Measurements from ENCODE around the gene SMC5.
A peak's percentile ranks its signal among the peaks of the same experiment; 100 is the strongest.
"Not testable (repeated sequence)": the region's sequence is repeated elsewhere in the genome, so short reads cannot be mapped to it uniquely, and the experiment has no call there.

The SMC5 gene

GRCh38 chr9:70258692-70259511 is at the start of gene SMC5:
SMC5 (plus strand) TSS chr9:70258978; CDS start chr9:70259079, 101 bp downstream.
- peak; percentile 92 for DNase-seq

- DNase-seq, result no peak
Measured at GRCh38 chr9:70217029-70217428, 41.7 kb upstream of the SMC5 start.

DNA sequence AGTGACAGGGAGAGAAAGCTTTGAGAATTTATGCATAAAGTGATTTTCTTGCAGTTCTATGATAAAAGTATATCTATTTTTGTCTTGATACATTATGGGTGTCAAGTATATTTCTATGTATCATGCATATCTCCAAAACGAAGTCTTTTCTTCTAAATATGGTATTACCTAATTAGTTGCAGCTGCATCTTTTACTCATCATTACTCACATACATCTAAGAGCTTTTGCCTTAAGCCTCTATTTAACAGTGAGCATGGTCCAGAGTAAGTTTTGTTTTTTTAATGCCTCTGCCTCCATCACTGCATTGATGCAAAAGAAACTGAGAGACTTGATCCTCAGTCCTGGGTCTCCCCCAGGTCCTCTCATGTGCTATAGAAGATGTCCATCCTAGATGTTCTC is 40.0 kb upstream of the SMC5 start:
- DNase-seq, result no peak

DNA sequence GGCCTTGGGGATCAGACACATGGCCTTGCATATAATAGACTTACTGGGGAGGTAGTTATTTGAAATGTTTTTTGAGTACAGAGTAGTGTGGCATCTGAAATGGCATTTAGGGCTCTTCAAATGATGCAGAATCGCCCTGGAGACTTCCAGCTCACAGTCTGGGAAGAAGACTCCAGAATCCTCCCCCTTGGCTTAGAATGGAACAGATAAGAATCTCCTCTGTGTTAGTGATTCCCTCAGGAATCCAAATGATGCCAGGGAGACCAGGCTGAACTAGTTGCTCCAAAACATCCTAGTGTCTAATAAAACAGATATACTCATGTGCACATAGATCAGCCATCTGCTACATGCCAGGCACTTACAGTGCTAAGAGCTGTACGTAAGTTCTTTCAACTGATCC is 38.6 kb upstream of the SMC5 start:
- no peak for DNase-seq

- no peak for DNase-seq
Measured at GRCh38 chr9:70222354-70222753, 36.4 kb upstream of the SMC5 start.

GRCh38 chr9:70228118-70228517 is 30.7 kb upstream of the SMC5 start:
- DNase-seq, result no peak

GRCh38 chr9:70228611-70229010 is 30.2 kb upstream of the SMC5 start:
- DNase-seq, result no peak

DNA sequence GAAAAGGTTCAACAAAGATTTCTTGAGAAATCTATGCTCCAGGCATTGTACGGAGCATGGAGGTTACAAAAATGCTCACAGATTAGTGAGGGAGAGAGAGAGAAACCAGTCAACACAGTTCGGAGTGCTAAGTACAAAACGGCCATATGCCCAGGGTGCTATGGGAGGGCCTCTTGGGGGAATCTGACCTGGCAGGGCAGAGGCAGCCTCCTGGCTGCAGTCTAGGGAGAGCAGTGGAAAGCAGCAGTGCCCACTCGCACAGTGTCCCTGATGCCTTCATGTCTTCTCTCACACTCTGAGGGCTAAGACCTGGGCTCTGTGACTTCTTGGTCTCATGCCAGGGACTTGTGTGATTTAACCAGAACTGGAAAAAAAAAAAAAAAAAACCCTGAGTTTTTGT is 29.8 kb upstream of the SMC5 start:
- DNase-seq, result no peak

DNA sequence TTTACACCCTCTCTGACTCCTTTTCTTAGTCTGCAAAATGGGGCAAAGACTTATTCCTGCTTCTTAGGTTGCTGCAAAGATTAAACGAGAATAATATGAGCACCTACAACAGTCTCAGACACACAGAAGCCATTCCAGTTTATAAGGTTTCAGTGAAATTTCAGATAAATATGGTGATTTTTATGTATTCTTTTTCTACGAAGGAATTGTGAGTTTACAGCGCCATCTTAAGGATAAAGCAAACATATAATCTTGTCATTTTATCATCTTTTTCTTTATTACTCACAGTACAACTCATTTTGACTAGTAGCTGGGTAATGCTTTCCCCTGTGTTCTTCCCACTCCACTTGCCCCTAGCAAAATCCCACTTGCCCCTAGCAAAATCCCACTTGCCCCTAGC is 29.2 kb upstream of the SMC5 start:
- DNase-seq, result no peak

- no peak for DNase-seq
Measured at GRCh38 chr9:70232476-70232875, 26.3 kb upstream of the SMC5 start.

GRCh38 chr9:70234208-70234607 is 24.6 kb upstream of the SMC5 start:
- not testable (repeated sequence) for DNase-seq

GRCh38 chr9:70245952-70246351 is 12.8 kb upstream of the SMC5 start:
- not testable (repeated sequence) for DNase-seq

GRCh38 chr9:70250221-70250620 is 8.6 kb upstream of the SMC5 start:
- no peak for DNase-seq

GRCh38 chr9:70255486-70255885 is 3.3 kb upstream of the SMC5 start:
- no peak for DNase-seq

DNA sequence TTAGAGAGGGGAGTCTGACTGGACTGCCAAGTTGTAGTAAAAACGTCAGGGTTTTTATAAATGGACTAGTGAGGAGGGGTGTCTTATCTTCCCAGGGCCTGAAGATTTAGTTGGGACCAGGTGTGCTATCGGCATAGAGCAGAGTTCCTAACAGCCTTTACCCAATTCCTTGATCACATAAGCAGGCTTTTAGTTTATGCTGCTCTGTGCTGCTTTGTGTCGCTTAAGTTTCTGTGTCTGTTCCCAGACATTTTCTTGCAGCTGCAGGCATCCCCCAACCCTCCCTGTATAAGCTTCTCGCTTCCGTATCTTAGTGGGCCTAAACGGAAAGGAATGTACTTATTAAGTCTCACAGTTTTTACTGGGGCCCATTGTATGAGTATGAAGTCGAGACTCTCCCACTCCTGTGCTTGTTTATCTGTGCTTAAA is 2.6 kb upstream of the SMC5 start:
- DNase-seq, result no peak

DNA sequence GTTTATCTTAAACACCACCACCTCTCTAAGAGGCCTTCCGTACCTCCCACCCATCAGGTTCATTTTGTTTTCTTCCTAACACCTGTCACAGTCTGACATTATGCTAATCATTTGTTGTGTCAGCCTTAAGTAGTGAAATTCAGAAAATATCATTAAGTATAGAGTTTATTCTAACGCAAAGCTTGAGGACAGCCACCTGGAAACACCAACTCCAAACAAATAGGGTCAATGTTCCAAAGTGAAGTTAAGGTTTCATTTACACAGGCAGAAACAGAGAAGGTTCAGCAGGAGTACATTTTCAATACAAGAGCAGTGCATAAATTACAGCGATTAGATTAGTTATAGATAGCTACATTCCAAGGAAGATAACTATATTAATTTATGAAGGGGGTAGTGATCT is 1.3 kb upstream of the SMC5 start:
- DNase-seq, result no peak

GRCh38 chr9:70257991-70258691 is 637 bp upstream of the SMC5 start:
- peak; percentile 58 for DNase-seq

GRCh38 chr9:70259512-70259802 is 679 bp downstream of the SMC5 start:
- DNase-seq, result no peak

- no peak for DNase-seq
Measured at GRCh38 chr9:70260007-70260443, 1.2 kb downstream of the SMC5 start.

DNA sequence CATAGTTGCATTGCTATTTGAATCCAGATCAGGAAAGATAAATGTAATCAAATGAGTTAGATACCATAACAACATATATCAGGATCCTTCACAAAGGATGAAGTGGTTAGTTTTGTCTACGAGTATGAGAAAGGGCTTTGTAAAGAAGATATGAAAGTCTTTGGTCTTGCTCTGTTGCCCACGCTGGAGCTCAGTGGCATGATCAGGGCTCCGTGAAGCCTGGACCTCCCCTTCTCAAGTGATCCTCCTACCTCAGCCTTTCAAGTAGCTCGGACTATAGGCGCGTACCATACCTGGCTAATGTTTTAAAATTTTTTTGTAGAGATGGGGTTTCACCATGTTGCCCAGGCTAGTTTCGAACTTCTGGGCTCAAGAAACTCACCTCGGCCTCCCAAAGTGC is 1.8 kb downstream of the SMC5 start:
- no peak for DNase-seq

- DNase-seq, result no peak
Measured at GRCh38 chr9:70261131-70261870, 2.5 kb downstream of the SMC5 start.

GRCh38 chr9:70262366-70262765 is 3.6 kb downstream of the SMC5 start:
- DNase-seq, result no peak

GRCh38 chr9:70262948-70263347 is 4.2 kb downstream of the SMC5 start:
- no peak for DNase-seq

DNA sequence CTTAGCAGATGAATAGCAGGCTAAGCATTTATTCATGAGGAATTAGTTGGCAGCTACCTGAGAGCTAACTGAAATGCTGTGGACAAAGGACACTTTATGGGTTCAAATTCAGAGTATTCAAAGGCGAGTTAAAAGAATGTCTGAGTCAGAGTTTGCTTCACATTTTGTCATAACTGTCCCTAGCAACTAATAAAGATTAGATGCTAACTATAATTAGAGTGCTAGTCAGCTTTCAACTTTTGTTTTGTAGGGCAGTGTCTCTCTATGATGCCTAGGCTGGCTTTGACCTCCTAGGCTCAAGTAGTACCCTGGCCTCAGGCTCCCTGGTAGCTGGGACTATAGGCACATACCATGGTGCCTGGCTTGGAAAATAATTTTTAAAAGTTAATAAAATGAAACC is 4.6 kb downstream of the SMC5 start:
- DNase-seq, result no peak

Data from midbrain (tissue), 1 donor.